ENCODE results near the gene TSC22D2.

Gene TSC22D2

GRCh38 chr3:150509780-150510179 lies 101.7 kb downstream of the TSC22D2 start:
- no peak for TF ChIP-seq CTCF (conservative IDR thresholded peaks at IDR 0.05; ENCODE audit: low read length)
- no peak for TF ChIP-seq EZH2phosphoT487 (IDR thresholded peaks at IDR 0.05; ENCODE audit: borderline replicate concordance)
- H4K20me1 ChIP-seq (ENCODE audit: insufficient read depth, low read length, poor library complexity, severe bottlenecking), result no peaks in the 10 kb centered on the region
- H3F3A ChIP-seq (ENCODE audit: low read depth), result no peaks in the 10 kb centered on the region
- no peaks in the 10 kb centered on the region for H3K36me3 ChIP-seq (ENCODE audit: insufficient read depth, low read length)
- no peaks in the 10 kb centered on the region for H3K79me2 ChIP-seq (ENCODE audit: insufficient read depth, low read length)
- H3K4me3 ChIP-seq (ENCODE audit: low read length, poor library complexity, severe bottlenecking), result no peak overlapping the region
- H3K9me2 ChIP-seq (replicated peaks; ENCODE audit: low read depth, low read length), result no peaks in the 10 kb centered on the region
- H2AFZ ChIP-seq (ENCODE audit: low read length), result no peak overlapping the region
- no peaks in the 10 kb centered on the region for H3K27me3 ChIP-seq (ENCODE audit: insufficient read depth, low read length, poor library complexity, severe bottlenecking)
- no peaks in the 10 kb centered on the region for H3K9me3 ChIP-seq (ENCODE audit: insufficient read depth, low read depth, low read length)
- H3K9ac ChIP-seq (ENCODE audit: low read depth, low read length, poor library complexity, severe bottlenecking), result no peak overlapping the region
- no peaks in the 10 kb centered on the region for H3K4me1 ChIP-seq (ENCODE audit: insufficient read depth, low read length, poor library complexity, severe bottlenecking)
- no peak overlapping the region for H3K4me2 ChIP-seq (ENCODE audit: low read depth, low read length, poor library complexity, severe bottlenecking)

DNA sequence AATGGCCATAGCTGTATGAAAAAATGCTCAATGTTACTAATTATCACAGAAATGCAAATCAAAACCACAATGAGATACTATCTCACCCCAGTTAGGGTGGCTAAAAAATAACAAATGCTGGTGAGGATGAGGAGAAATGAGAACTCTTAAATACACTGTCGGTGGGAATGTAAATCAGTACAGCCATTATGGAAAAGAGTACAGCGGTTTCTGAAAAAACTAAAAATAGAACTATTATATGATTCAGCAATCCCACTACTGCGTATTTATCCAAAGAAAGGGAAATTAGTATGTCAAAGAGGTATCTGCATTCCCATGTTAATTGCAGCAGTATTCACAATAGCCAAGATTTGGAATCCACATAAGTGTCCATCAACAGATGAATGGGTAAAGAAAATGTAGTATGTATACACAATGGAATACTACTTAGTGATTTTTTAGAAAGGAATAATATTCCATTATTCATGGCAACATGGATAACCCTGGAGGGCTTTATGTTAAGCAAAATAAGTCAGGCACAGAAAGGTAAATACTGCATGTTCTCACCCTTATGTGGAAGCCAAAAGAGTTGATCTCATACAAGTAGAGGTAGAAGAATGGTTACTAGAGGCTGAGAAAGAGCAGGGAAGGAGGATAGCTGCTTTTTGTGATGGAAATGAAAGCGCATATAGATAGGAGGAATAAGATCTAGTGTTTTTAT lies 103.2 kb downstream of the TSC22D2 start:
- H3K9ac ChIP-seq (ENCODE audit: low read depth, low read length, poor library complexity, severe bottlenecking), result no peak overlapping the region
- no peaks in the 10 kb centered on the region for H3K79me2 ChIP-seq (ENCODE audit: insufficient read depth, low read length)
- no peak for TF ChIP-seq CTCF (conservative IDR thresholded peaks at IDR 0.05; ENCODE audit: low read length)
- no peak for TF ChIP-seq EZH2phosphoT487 (IDR thresholded peaks at IDR 0.05; ENCODE audit: borderline replicate concordance)
- no peaks in the 10 kb centered on the region for H3K9me3 ChIP-seq (ENCODE audit: insufficient read depth, low read depth, low read length)
- no peaks in the 10 kb centered on the region for H3K4me1 ChIP-seq (ENCODE audit: insufficient read depth, low read length, poor library complexity, severe bottlenecking)
- no peaks in the 10 kb centered on the region for H3K9me2 ChIP-seq (replicated peaks; ENCODE audit: low read depth, low read length)
- no peaks in the 10 kb centered on the region for H3K27me3 ChIP-seq (ENCODE audit: insufficient read depth, low read length, poor library complexity, severe bottlenecking)
- no peaks in the 10 kb centered on the region for H3K36me3 ChIP-seq (ENCODE audit: insufficient read depth, low read length)
- H3K4me3 ChIP-seq (ENCODE audit: low read length, poor library complexity, severe bottlenecking), result no peak overlapping the region
- no peak overlapping the region for H2AFZ ChIP-seq (ENCODE audit: low read length)
- no peaks in the 10 kb centered on the region for H3F3A ChIP-seq (ENCODE audit: low read depth)
- no peaks in the 10 kb centered on the region for H4K20me1 ChIP-seq (ENCODE audit: insufficient read depth, low read length, poor library complexity, severe bottlenecking)
- no peak overlapping the region for H3K4me2 ChIP-seq (ENCODE audit: low read depth, low read length, poor library complexity, severe bottlenecking)

DNA sequence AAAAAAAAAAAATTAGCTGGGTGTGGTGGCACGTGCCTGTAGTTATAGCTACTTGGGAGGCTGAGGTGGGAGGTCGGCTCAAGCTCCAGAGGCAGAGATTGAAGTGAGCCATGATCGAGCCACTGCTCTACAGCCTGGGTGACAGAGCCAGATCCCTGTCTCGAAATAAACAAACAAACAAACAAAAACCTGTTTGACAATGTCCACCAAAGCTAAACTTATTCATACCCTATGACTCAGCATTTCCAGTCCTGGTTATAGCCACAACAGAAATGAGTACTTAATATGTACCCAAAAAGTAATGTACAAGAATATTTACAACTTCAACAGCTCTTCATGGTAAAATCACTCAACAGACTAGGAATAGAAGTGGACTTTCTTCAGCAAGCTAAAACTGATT lies 107.1 kb downstream of the TSC22D2 start:
- no peak overlapping the region for H3K9ac ChIP-seq (ENCODE audit: low read depth, low read length, poor library complexity, severe bottlenecking)
- no peak overlapping the region for H3K4me2 ChIP-seq (ENCODE audit: low read depth, low read length, poor library complexity, severe bottlenecking)
- no peak for TF ChIP-seq EZH2phosphoT487 (IDR thresholded peaks at IDR 0.05; ENCODE audit: borderline replicate concordance)
- H3K36me3 ChIP-seq (ENCODE audit: insufficient read depth, low read length), result no peaks in the 10 kb centered on the region
- no peaks in the 10 kb centered on the region for H3K9me2 ChIP-seq (replicated peaks; ENCODE audit: low read depth, low read length)
- H3K79me2 ChIP-seq (ENCODE audit: insufficient read depth, low read length), result no peaks in the 10 kb centered on the region
- 0 out of 2 replicates have a peak overlapping the region, but pooled peaks have one; percentile 8 for H2AFZ ChIP-seq (ENCODE audit: low read length)
- H3F3A ChIP-seq (ENCODE audit: low read depth), result no peaks in the 10 kb centered on the region
- H4K20me1 ChIP-seq (ENCODE audit: insufficient read depth, low read length, poor library complexity, severe bottlenecking), result no peaks in the 10 kb centered on the region
- no peaks in the 10 kb centered on the region for H3K4me1 ChIP-seq (ENCODE audit: insufficient read depth, low read length, poor library complexity, severe bottlenecking)
- H3K4me3 ChIP-seq (ENCODE audit: low read length, poor library complexity, severe bottlenecking), result no peak overlapping the region
- H3K9me3 ChIP-seq (ENCODE audit: insufficient read depth, low read depth, low read length), result no peaks in the 10 kb centered on the region
- no peaks in the 10 kb centered on the region for H3K27me3 ChIP-seq (ENCODE audit: insufficient read depth, low read length, poor library complexity, severe bottlenecking)
